GM12891 (cell line): ENCODE data around the gene HES5.

Source experiments
- PAX5 ChIP-seq: IDR thresholded peaks from 2 replicates; pipeline ENCODE4 v1.6.1; 2011; ENCODE audit warnings: low read length, moderate library complexity, mild to moderate bottlenecking; ENCODE audit not compliant: insufficient read depth, severe bottlenecking
- POLR2A ChIP-seq: IDR thresholded peaks from 2 replicates; pipeline ENCODE4 v1.6.1; 2011; ENCODE audit warnings: low read depth, low read length, control low read depth
- POLR2AphosphoS5 ChIP-seq: IDR thresholded peaks from 2 replicates; pipeline ENCODE4 v1.6.1; 2011; ENCODE audit warnings: low read depth, low read length, control low read depth
- SPI1 ChIP-seq: IDR thresholded peaks from 2 replicates; pipeline ENCODE4 v1.6.1; 2011; ENCODE audit warnings: low read depth, low read length, control low read depth
- TAF1 ChIP-seq: IDR thresholded peaks from 2 replicates; pipeline ENCODE4 v1.6.1; 2011; ENCODE audit warnings: low read depth, low read length, control low read depth

DNA sequence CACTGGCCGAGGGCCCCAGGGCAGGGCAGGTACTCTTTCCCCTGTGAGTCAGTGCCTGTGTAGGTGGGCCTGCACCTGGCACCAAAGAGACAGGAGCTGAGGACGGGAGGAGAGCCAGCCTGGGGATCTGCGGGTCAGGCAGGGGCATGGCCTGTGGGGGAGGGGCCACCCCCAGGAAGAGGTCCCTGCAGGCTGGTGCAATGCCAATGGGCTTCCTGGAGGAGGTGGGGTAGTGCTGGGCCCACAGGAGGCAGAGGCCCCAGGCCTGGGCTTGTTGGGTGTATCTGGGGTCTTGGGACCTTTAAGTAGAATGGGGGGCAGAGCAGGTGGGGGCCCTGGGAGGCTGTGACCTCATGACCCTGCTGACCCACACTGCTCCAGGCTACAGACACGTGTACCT, 30.8 kb downstream of the HES5 start:
- TF ChIP-seq PAX5: no peak
- TF ChIP-seq POLR2AphosphoS5: no peak
- TF ChIP-seq POLR2A: no peak
- TF ChIP-seq TAF1: no peak
- TF ChIP-seq SPI1: no peak
